ENCODE data around the gene SPG7. TPM values are rescaled to one million over a fixed set of nuclear protein-coding genes. Genes with fewer than 3 reads are reported as not detected.

SPG7 gene
- total RNA-seq, 1 donor from 2014 or later, result 184 TPM

DNA sequence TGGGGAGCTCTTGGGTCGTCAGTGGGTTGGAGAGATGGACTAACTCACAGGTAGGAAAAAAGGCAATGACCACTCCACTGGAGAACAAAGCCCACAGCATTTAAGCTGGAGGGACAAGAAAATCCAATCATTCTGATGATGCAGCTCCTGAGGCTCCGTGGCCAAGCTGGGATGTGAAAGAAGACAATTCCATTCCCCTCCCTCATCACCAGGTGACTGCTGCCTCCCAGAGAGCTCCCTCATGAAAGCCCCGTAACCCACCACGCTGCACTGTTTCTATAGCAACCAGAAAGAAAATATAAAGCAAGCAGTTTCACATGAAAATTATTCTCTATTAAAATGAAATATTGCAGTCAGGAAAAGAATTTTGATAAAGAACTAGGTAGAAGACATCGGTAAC lies 33.1 kb upstream of the SPG7 start:
- no peaks in the 10 kb centered on the region for H3K27me3 Mint-ChIP-seq
- peaks cover 4% of the 10 kb centered on the region for H3K36me3 Mint-ChIP-seq (ENCODE audit: insufficient read depth)
- TF ChIP-seq, protein P1, sequence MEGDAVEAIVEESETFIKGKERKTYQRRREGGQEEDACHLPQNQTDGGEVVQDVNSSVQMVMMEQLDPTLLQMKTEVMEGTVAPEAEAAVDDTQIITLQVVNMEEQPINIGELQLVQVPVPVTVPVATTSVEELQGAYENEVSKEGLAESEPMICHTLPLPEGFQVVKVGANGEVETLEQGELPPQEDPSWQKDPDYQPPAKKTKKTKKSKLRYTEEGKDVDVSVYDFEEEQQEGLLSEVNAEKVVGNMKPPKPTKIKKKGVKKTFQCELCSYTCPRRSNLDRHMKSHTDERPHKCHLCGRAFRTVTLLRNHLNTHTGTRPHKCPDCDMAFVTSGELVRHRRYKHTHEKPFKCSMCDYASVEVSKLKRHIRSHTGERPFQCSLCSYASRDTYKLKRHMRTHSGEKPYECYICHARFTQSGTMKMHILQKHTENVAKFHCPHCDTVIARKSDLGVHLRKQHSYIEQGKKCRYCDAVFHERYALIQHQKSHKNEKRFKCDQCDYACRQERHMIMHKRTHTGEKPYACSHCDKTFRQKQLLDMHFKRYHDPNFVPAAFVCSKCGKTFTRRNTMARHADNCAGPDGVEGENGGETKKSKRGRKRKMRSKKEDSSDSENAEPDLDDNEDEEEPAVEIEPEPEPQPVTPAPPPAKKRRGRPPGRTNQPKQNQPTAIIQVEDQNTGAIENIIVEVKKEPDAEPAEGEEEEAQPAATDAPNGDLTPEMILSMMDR (IDR thresholded peaks at IDR 0.05; ENCODE audit: unreplicated experiment), result no peak
- no peak overlapping the region for H3K4me3 Mint-ChIP-seq (ENCODE audit: low read depth)
- no peak for DNase-seq (ENCODE audit: low spot score, unreplicated experiment)
- H3K4me1 Mint-ChIP-seq (ENCODE audit: low read depth), result peaks cover 46% of the 10 kb centered on the region
- H3K27ac Mint-ChIP-seq, result peak overlapping the region; percentile 79
- H3K9me3 Mint-ChIP-seq (ENCODE audit: low read depth), result no peaks in the 10 kb centered on the region

DNA sequence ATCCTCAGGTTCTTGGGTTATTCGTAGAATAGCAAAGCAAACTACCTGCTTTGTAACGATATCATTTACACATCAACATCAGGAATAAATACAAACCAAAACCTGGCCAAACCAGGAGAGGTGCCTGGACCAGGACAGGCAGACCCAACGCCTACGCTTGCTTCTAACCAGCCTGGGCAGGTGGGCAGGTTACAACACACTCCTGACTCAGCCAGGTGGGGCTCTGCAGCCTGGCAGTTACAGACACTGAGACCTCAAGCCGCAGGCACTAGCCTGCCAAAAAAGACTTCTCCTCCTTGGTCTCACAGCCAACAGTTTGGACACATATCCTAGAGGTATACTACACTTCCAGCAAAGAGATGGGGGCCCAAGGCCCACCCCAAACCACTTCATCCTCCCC lies 31.8 kb upstream of the SPG7 start:
- Mint-ChIP-seq H3K36me3 (ENCODE audit: insufficient read depth) (peaks cover 6% of the 10 kb centered on the region), H3K4me1 (ENCODE audit: low read depth) (peaks cover 52% of the 10 kb centered on the region), H3K27me3 (no peaks in the 10 kb centered on the region), H3K9me3 (ENCODE audit: low read depth) (no peaks in the 10 kb centered on the region), H3K27ac (peak overlapping the region; percentile 87), H3K4me3 (ENCODE audit: low read depth) (no peak overlapping the region)
- TF ChIP-seq, protein P1 (IDR thresholded peaks at IDR 0.05; ENCODE audit: unreplicated experiment), result no peak
- no peak for DNase-seq (ENCODE audit: low spot score, unreplicated experiment)

DNA sequence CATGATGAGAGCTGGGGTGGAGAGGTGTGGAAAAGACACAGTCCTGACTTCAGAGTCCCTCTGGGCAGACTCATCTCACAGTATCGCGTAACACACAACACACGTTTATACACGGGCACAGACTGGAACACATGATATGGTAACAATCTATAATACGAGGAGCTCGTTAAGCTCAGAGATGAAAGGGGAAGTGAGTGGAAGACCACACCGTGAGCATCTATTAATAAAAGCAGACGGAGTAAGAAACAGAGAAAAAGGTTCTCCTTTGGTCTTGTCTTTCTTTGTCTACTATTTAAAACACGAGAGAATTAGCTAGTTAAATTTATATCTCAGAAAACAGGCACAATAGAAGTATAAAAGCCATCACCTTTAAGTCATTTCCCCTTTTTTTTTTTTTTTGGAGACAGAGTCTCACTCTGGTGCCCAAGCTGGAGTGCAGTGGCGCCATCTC lies 31.4 kb upstream of the SPG7 start:
- H3K27me3 Mint-ChIP-seq, result no peaks in the 10 kb centered on the region
- H3K4me3 Mint-ChIP-seq (ENCODE audit: low read depth), result no peak overlapping the region
- H3K27ac Mint-ChIP-seq, result peak overlapping the region; percentile 87
- no peak for DNase-seq (ENCODE audit: low spot score, unreplicated experiment)
- peaks cover 54% of the 10 kb centered on the region for H3K4me1 Mint-ChIP-seq (ENCODE audit: low read depth)
- no peaks in the 10 kb centered on the region for H3K9me3 Mint-ChIP-seq (ENCODE audit: low read depth)
- TF ChIP-seq, protein P1 (IDR thresholded peaks at IDR 0.05; ENCODE audit: unreplicated experiment), result no peak
- H3K36me3 Mint-ChIP-seq (ENCODE audit: insufficient read depth), result peaks cover 6% of the 10 kb centered on the region

DNA sequence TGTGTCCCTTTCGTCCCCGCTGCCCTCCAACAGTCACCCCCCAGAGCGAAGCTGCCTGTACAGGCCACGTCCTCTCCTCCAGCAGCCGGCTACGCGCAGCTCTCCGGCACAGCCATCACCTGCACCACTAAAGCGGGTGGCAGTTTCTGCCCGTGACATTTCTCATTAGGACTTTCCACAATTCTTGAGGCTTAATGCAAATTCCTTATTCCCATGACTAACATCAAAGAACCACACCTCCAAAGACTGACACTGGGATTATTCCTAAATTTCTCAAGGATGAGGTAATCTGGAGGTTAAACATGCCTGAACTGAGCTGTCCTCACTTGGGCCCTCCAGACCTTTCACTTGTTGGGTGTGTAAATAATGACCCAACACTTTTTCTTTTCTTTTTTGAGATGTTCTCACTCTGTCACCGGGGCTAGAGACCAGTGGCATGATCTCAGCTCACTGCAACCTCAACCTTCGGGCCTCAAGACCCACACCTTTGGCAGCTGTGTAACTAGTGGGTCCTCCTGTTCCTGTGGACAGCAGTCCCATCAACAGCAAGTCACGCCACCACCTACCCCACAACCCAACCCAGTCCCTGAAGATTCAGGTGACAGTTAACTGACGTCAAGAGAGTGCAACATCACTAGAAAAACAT lies 29.5 kb upstream of the SPG7 start:
- Mint-ChIP-seq H3K27me3 (no peaks in the 10 kb centered on the region), H3K27ac (peak overlapping the region; percentile 93), H3K36me3 (ENCODE audit: insufficient read depth) (peaks cover 4% of the 10 kb centered on the region), H3K4me3 (ENCODE audit: low read depth) (no peak overlapping the region), H3K4me1 (ENCODE audit: low read depth) (peaks cover 57% of the 10 kb centered on the region), H3K9me3 (ENCODE audit: low read depth) (no peaks in the 10 kb centered on the region)
- DNase-seq (ENCODE audit: low spot score, unreplicated experiment), result no peak
- TF ChIP-seq, protein P1 (IDR thresholded peaks at IDR 0.05; ENCODE audit: unreplicated experiment), result no peak

DNA sequence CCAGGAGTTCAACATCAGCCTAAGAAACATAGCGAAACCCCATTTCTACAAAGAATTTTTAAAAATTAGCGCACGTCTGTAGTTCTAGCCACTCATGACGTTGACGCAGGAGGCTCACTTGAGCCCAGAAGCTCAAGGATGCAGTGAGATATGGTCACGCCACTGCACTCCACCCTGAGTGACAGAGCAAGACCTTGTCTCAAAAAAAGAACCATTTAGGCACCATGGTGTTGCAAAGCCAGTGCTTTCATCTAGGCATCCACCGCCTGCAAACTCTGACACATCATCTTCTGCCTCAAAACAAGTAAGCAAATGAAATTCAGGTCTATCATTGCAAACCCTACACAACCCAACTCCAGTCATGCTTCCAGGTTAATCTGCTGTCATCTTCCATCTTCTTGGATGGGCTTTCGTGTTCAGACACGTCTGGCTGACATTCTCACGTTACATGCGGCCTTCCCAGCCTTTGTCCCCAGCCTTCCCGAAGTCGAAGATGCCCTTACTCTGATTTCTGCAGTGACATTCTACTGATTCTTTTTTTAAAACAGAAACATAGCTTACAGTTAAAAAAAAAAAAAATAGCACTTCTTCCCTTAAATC lies 26.7 kb upstream of the SPG7 start:
- TF ChIP-seq, protein P1 (IDR thresholded peaks at IDR 0.05; ENCODE audit: unreplicated experiment), result no peak
- H3K36me3 Mint-ChIP-seq (ENCODE audit: insufficient read depth), result peaks cover 4% of the 10 kb centered on the region
- H3K9me3 Mint-ChIP-seq (ENCODE audit: low read depth), result no peaks in the 10 kb centered on the region
- no peak overlapping the region for H3K4me3 Mint-ChIP-seq (ENCODE audit: low read depth)
- DNase-seq (ENCODE audit: low spot score, unreplicated experiment), result no peak
- H3K27me3 Mint-ChIP-seq, result no peaks in the 10 kb centered on the region
- H3K27ac Mint-ChIP-seq, result peak overlapping the region; percentile 88
- H3K4me1 Mint-ChIP-seq (ENCODE audit: low read depth), result peaks cover 63% of the 10 kb centered on the region
